GM12878 (cell line): ENCODE data around the gene PCED1A. TPM values are rescaled to one million over a fixed set of nuclear protein-coding genes. Genes with fewer than 3 reads are reported as not detected.

Experiments
- ATAC-seq: fragments of 200-7000 bp; cut with Tn5 transposase; 3 replicates; pipeline ENCODE4 v1.9.1; 2020; ENCODE audit warnings: mild to moderate bottlenecking, moderate library complexity
- BruUV-seq: library from RNA; stranded (reverse); fragments of 400-500 nt; replicated peaks from 2 replicates; lab custom pipeline; 2021; lab: Mats Ljungman, UMichigan
- CTCF ChIA-PET: fragments of 300-600 bp; sonication (Branson Sonifier 250); formaldehyde crosslinking; extraction: SDS; loops from one replicate; lab custom pipeline; 2021; ENCODE audit warnings: inconsistent platforms; lab: Yijun Ruan, JAX
- POLR2A ChIA-PET: fragments of 350-600 bp; formaldehyde crosslinking; extraction: SDS; loops from one replicate; lab custom pipeline; 2021; ENCODE audit warnings: inconsistent platforms; lab: Charles Lee
- RAD21 ChIA-PET: fragments of 300-600 bp; sonication (Branson Sonifier 250); formaldehyde crosslinking; loops from one replicate; lab custom pipeline; 2023; ENCODE audit warnings: antibody characterized with exemption; ENCODE audit not compliant: unreplicated experiment; lab: Charles Lee
- SMC1A ChIA-PET: fragments of 300-600 bp; sonication (Branson Sonifier 250); formaldehyde crosslinking; loops from one replicate; lab custom pipeline; 2023; ENCODE audit not compliant: unreplicated experiment, uncharacterized antibody; lab: Charles Lee
- DNase-seq: peaks from one replicate; pipeline ENCODE4 v3.0.0-alpha.2; 2011; ENCODE audit warnings: low read depth, low spot score
- FAIRE-seq: peaks from 3 replicates; lab custom pipeline; 2011; peaks lifted over from hg19 to GRCh38; lab: Jason Lieb, UNC
- H2AFZ ChIP-seq: 2 replicates; pipeline ENCODE4 v1.6.0; 2011; ENCODE audit warnings: low read depth, low read length, control low read depth; ENCODE audit not compliant: control insufficient read depth
- H3K27ac ChIP-seq: 2 replicates; pipeline ENCODE4 v1.5.1; 2011; ENCODE audit warnings: control low read depth; ENCODE audit not compliant: control insufficient read depth, insufficient read depth
- H3K27me3 ChIP-seq, 2 experiments: replicated peaks in 1 of 2; 2 replicates each; pipeline versions ENCODE4 v1.6.0 to v1.6.1; 2011; ENCODE audit warnings: low read length in 1 of 2; ENCODE audit not compliant: control insufficient read depth in 2 of 2, insufficient read depth in 2 of 2
- H3K36me3 ChIP-seq, 2 experiments: 2 replicates each; pipeline ENCODE4 v1.5.1; 2011; ENCODE audit warnings: low read length in 1 of 2; ENCODE audit not compliant: control insufficient read depth in 2 of 2, insufficient read depth in 2 of 2
- H3K4me1 ChIP-seq: 2 replicates; pipeline ENCODE4 v1.6.1; 2011; ENCODE audit warnings: mild to moderate bottlenecking, low read length, moderate library complexity, mixed read lengths; ENCODE audit not compliant: control insufficient read depth, insufficient read depth
- H3K4me2 ChIP-seq: 2 replicates; pipeline ENCODE4 v1.6.0; 2011; ENCODE audit warnings: control low read depth; ENCODE audit not compliant: control insufficient read depth, insufficient read depth
- H3K4me3 ChIP-seq: fragments of 200-600 bp; sonication (generic); 2 replicates; pipeline ENCODE4 v1.5.1; 2016
- H3K79me2 ChIP-seq: 2 replicates; pipeline ENCODE4 v1.6.0; 2011; ENCODE audit warnings: low read length; ENCODE audit not compliant: control insufficient read depth, insufficient read depth
- H3K9ac ChIP-seq: 2 replicates; pipeline ENCODE4 v1.8.0; 2011; ENCODE audit warnings: low read length, control low read depth, mixed read lengths; ENCODE audit not compliant: control insufficient read depth, insufficient read depth
- H3K9me3 ChIP-seq: replicated peaks from 3 replicates; pipeline ENCODE4 v1.5.1; 2011; ENCODE audit warnings: mild to moderate bottlenecking, low read length; ENCODE audit not compliant: control insufficient read depth, insufficient read depth
- H4K20me1 ChIP-seq: 2 replicates; pipeline ENCODE4 v1.6.0; 2011; ENCODE audit not compliant: control insufficient read depth, insufficient read depth
- CHD1 ChIP-seq: IDR thresholded peaks from 2 replicates; pipeline ENCODE4 v1.6.1; 2012; ENCODE audit warnings: low read depth, low read length, improper control_type of control experiment
- EP300 ChIP-seq, 2 experiments: fragments of 150-350 bp in 1 of 2; IDR thresholded peaks; 2 replicates each; pipeline ENCODE4 v1.6.1; 2011 to 2012; ENCODE audit warnings: low read depth in 2 of 2, low read length in 2 of 2, borderline replicate concordance in 1 of 2, improper control_type of control experiment in 1 of 2, inconsistent platforms in 1 of 2; ENCODE audit not compliant: control insufficient read depth in 1 of 2
- FOS ChIP-seq: IDR thresholded peaks from 3 replicates; pipeline ENCODE4 v1.6.1; 2011; ENCODE audit warnings: borderline replicate concordance; ENCODE audit not compliant: insufficient read length; ENCODE audit errors: extremely low read depth
- GATAD2B ChIP-seq: fragments of 450-650 bp; conservative IDR thresholded peaks from 2 replicates; pipeline ENCODE4 v1.6.1; 2017; ENCODE audit warnings: low read depth, mild to moderate bottlenecking, moderate library complexity
- MEF2A ChIP-seq: IDR thresholded peaks from 2 replicates; pipeline ENCODE4 v1.6.1; 2011; ENCODE audit warnings: low read depth, mild to moderate bottlenecking, low read length, moderate library complexity; ENCODE audit not compliant: insufficient read depth
- NFYA ChIP-seq: IDR thresholded peaks from 2 replicates; pipeline ENCODE4 v1.6.1; 2011; ENCODE audit warnings: low read depth, mild to moderate bottlenecking, low read length, improper control_type of control experiment, borderline replicate concordance
- WGBS: methylation state at CpG from one replicate; pipeline ENCODE4 v1.1.6; 2016; ENCODE audit warnings: low lambda C conversion rate; ENCODE audit not compliant: insufficient replicate concordance, insufficient coverage; ENCODE audit errors: missing lambda C conversion rate; 5-methylcytosine and 5-hydroxymethylcytosine counted together
- in situ Hi-C: fragments of 300-500 bp; cut with MboI; formaldehyde crosslinking; loops from 9 replicates; pipeline ENCODE4 v1.14.3; 2018; ENCODE audit warnings: mixed read lengths
- intact Hi-C: fragments of 100-400 bp; cut with micrococcal nuclease; formaldehyde crosslinking; loops from one replicate; pipeline ENCODE4 v1.14.2; 2022; ENCODE audit not compliant: unreplicated experiment
- polyA plus RNA-seq, 11 experiments: library from polyadenylated mRNA; depleted of rRNA in 4 of 11; unstranded in 6 of 11; stranded (reverse) in 5 of 11; fragments of >200 nt; fragmentation: Nextera tagmentation in 4 of 11; fragmentation: Illumina TruSeq in 1 of 11; extraction: Ambion mirVana in 4 of 11; extraction: Trizol in 1 of 11; gene quantifications; 1 replicate in 1 of 11; 2 replicates in 10 of 11; pipeline versions ENCODE4 v1.2.1 to v1.2.3, GENCODE V29; 2011 to 2016; ENCODE audit warnings: inconsistent platforms in 2 of 11, missing spikeins in 2 of 11, low read depth in 1 of 11
- total RNA-seq, 4 experiments: library from RNA; depleted of rRNA in 3 of 4; stranded (reverse); fragments of >200 nt in 3 of 4; fragmentation: Illumina TruSeq in 1 of 4; extraction: Trizol in 1 of 4; gene quantifications; 2 replicates each; pipeline versions ENCODE4 v1.2.1 to v1.2.3, GENCODE V29; 2013 to 2021
- TF ChIP-seq, protein P1 (sequence below): IDR thresholded peaks from 2 replicates; pipeline ENCODE4 v1.6.1; 2012; ENCODE audit warnings: low read depth, low read length, improper control_type of control experiment
- TF ChIP-seq, protein P2 (sequence below): fragments of 150-350 bp; IDR thresholded peaks from 2 replicates; pipeline ENCODE4 v1.6.1; 2016; ENCODE audit warnings: low read depth, low read length
- TF ChIP-seq, protein P3 (sequence below): fragments of 450-650 bp; IDR thresholded peaks from 2 replicates; pipeline ENCODE4 v1.6.1; 2017; ENCODE audit warnings: mild to moderate bottlenecking, moderate library complexity
- TF ChIP-seq, protein P4 (sequence below): fragments of 150-350 bp; IDR thresholded peaks from 2 replicates; pipeline ENCODE4 v1.6.1; 2014; ENCODE audit warnings: mild to moderate bottlenecking, low read depth, low read length

PCED1A gene
- total and polyA plus RNA-seq, 10 of the 15 experiments (the other 5 are each of a cell fraction or from before 2014, with no cell fraction given): 4.5 to 30.9 (median 12.0) TPM

DNA sequence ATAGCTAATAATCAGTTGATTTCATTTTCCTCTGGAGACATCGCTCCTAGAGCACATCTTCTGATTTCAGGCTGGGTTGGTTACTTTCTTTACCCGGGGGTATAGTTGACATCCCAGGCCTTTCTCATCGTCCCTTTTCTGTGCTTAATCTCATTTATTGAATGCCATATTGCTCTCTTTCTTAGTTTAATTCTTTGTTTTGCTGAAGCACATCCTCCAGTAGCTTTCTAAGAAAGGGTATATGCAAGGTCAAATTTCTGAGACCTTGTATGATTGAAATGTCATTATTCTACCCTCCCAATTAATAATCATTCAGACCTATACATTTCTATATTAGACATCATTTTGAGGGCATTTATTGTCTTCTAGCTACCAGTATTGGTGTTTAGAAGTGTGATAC is 28.3 kb downstream of the PCED1A start (continued):
- TF ChIP-seq GATAD2B: no peak

DNA sequence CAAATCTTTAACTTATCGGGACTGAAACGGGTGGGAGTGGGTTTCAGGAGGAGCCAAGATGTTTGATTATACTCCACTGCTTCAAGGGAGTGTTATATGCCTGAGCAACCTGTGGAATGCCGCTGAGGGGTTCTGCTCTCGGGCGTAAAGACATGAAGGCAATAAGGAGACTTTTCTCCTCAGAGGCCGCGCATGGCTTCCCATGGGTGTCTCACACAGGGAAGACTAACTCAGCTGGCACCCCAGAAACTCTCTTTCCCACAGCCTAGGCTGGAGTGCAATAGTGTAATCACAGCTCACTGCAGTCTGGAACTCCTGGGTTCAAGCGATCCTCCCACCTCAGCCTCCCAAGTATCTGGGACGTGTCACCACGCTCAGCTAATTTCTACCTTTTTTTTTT is 30.8 kb downstream of the PCED1A start:
- DNase-seq: no peak
- H3K9ac ChIP-seq: no peak overlapping the region
- RAD21 ChIA-PET: no interaction called here

More for the DNA sequence above, 30.8 kb downstream of the PCED1A start:
- intact Hi-C loops (no loop called here), in situ Hi-C loops (no loop called here)
- Histone ChIP-seq H3K4me1 (no peaks in the 10 kb centered on the region), H3K36me3 (no peaks in the 10 kb centered on the region), H2AFZ (no peak overlapping the region), H3K9me3 (no peaks in the 10 kb centered on the region; the same call in 2 of the 3 replicates), H3K27ac (no peak overlapping the region), H3K4me3 (no peak overlapping the region), H4K20me1 (no peaks in the 10 kb centered on the region), H3K79me2 (no peaks in the 10 kb centered on the region), H3K4me2 (no peak overlapping the region), H3K27me3 (peaks cover 3 to 5% of the 10 kb centered on the region in 2 experiments; a peak in 3 of 4 replicates)
- ChIA-PET POLR2A (no interaction called here), CTCF (no interaction called here), SMC1A (no interaction called here)
- TF ChIP-seq, protein P1, sequence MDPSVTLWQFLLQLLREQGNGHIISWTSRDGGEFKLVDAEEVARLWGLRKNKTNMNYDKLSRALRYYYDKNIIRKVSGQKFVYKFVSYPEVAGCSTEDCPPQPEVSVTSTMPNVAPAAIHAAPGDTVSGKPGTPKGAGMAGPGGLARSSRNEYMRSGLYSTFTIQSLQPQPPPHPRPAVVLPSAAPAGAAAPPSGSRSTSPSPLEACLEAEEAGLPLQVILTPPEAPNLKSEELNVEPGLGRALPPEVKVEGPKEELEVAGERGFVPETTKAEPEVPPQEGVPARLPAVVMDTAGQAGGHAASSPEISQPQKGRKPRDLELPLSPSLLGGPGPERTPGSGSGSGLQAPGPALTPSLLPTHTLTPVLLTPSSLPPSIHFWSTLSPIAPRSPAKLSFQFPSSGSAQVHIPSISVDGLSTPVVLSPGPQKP: no peak
- TF ChIP-seq EP300 (IDR thresholded peaks at IDR 0.05; ENCODE audit: borderline replicate concordance in 1 of 2, control insufficient read depth in 1 of 2, low read depth in 2 of 2, low read length in 2 of 2) (no peak), MEF2A (no peak), FOS (no peak), NFYA (no peak), CHD1 (no peak)
- TF ChIP-seq, protein P2, sequence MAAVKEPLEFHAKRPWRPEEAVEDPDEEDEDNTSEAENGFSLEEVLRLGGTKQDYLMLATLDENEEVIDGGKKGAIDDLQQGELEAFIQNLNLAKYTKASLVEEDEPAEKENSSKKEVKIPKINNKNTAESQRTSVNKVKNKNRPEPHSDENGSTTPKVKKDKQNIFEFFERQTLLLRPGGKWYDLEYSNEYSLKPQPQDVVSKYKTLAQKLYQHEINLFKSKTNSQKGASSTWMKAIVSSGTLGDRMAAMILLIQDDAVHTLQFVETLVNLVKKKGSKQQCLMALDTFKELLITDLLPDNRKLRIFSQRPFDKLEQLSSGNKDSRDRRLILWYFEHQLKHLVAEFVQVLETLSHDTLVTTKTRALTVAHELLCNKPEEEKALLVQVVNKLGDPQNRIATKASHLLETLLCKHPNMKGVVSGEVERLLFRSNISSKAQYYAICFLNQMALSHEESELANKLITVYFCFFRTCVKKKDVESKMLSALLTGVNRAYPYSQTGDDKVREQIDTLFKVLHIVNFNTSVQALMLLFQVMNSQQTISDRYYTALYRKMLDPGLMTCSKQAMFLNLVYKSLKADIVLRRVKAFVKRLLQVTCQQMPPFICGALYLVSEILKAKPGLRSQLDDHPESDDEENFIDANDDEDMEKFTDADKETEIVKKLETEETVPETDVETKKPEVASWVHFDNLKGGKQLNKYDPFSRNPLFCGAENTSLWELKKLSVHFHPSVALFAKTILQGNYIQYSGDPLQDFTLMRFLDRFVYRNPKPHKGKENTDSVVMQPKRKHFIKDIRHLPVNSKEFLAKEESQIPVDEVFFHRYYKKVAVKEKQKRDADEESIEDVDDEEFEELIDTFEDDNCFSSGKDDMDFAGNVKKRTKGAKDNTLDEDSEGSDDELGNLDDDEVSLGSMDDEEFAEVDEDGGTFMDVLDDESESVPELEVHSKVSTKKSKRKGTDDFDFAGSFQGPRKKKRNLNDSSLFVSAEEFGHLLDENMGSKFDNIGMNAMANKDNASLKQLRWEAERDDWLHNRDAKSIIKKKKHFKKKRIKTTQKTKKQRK: no peak
- TF ChIP-seq, protein P3, sequence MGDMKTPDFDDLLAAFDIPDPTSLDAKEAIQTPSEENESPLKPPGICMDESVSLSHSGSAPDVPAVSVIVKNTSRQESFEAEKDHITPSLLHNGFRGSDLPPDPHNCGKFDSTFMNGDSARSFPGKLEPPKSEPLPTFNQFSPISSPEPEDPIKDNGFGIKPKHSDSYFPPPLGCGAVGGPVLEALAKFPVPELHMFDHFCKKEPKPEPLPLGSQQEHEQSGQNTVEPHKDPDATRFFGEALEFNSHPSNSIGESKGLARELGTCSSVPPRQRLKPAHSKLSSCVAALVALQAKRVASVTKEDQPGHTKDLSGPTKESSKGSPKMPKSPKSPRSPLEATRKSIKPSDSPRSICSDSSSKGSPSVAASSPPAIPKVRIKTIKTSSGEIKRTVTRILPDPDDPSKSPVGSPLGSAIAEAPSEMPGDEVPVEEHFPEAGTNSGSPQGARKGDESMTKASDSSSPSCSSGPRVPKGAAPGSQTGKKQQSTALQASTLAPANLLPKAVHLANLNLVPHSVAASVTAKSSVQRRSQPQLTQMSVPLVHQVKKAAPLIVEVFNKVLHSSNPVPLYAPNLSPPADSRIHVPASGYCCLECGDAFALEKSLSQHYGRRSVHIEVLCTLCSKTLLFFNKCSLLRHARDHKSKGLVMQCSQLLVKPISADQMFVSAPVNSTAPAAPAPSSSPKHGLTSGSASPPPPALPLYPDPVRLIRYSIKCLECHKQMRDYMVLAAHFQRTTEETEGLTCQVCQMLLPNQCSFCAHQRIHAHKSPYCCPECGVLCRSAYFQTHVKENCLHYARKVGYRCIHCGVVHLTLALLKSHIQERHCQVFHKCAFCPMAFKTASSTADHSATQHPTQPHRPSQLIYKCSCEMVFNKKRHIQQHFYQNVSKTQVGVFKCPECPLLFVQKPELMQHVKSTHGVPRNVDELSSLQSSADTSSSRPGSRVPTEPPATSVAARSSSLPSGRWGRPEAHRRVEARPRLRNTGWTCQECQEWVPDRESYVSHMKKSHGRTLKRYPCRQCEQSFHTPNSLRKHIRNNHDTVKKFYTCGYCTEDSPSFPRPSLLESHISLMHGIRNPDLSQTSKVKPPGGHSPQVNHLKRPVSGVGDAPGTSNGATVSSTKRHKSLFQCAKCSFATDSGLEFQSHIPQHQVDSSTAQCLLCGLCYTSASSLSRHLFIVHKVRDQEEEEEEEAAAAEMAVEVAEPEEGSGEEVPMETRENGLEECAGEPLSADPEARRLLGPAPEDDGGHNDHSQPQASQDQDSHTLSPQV: no peak
- TF ChIP-seq, protein P4, sequence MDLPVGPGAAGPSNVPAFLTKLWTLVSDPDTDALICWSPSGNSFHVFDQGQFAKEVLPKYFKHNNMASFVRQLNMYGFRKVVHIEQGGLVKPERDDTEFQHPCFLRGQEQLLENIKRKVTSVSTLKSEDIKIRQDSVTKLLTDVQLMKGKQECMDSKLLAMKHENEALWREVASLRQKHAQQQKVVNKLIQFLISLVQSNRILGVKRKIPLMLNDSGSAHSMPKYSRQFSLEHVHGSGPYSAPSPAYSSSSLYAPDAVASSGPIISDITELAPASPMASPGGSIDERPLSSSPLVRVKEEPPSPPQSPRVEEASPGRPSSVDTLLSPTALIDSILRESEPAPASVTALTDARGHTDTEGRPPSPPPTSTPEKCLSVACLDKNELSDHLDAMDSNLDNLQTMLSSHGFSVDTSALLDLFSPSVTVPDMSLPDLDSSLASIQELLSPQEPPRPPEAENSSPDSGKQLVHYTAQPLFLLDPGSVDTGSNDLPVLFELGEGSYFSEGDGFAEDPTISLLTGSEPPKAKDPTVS: no peak
- no peak for FAIRE-seq
- no TSS peak for BruUV-seq
- 81% methylated on average over 10 of the region's 10 CpGs for WGBS
- ATAC-seq: no peak
